ENCODE measurements around the gene KCND3.

- TF ChIP-seq CTCF (IDR thresholded peaks at IDR 0.05) (no peak), POLR2A (IDR thresholded peaks at IDR 0.05) (no peak)
These were observed 268.3 kb downstream of the KCND3 start for GRCh38 chr1:111720977-111721786.
